ENCODE measurements around the gene PADI1.

DNA sequence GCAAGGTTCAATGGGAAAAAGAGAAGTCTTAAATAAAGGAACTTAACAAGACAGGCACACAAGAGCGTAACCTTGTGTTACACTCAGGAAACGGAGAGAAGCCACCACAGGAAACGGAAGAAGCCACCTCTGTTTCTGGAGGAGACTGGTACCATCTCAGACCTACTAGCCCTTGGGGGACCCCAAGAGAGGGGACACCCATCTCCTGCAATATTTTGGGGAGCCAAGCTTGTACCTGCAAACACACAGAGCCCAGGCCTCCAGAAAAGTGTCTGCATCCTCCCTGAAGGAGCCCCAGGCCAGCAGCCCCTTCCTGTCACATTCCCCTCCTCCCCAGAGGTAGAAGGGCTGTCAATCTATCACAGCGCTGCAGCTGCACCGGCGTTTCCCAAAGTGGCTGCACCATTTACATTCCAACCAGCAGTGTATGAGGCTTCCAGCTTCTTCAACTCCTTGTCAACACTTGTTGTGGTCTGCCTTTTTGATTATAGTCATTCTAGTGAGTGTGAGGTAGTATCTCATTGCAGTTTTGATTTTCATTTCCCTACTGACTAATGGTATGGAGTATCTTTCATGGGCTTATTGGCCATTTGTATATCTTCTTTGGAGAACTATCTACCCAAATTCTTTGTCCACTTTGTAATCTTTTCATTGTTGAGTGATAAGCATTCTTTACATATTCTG is 23.0 kb upstream of the PADI1 start:
- TF ChIP-seq KDM1A (IDR thresholded peaks at IDR 0.05; ENCODE audit: borderline replicate concordance, low read length): no peak
- no peak for TF ChIP-seq POU5F1 (IDR thresholded peaks at IDR 0.05; ENCODE audit: low read depth, low read length)
- TF ChIP-seq, protein P1, sequence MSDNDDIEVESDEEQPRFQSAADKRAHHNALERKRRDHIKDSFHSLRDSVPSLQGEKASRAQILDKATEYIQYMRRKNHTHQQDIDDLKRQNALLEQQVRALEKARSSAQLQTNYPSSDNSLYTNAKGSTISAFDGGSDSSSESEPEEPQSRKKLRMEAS (IDR thresholded peaks at IDR 0.05): no peak
- TF ChIP-seq, protein P2, sequence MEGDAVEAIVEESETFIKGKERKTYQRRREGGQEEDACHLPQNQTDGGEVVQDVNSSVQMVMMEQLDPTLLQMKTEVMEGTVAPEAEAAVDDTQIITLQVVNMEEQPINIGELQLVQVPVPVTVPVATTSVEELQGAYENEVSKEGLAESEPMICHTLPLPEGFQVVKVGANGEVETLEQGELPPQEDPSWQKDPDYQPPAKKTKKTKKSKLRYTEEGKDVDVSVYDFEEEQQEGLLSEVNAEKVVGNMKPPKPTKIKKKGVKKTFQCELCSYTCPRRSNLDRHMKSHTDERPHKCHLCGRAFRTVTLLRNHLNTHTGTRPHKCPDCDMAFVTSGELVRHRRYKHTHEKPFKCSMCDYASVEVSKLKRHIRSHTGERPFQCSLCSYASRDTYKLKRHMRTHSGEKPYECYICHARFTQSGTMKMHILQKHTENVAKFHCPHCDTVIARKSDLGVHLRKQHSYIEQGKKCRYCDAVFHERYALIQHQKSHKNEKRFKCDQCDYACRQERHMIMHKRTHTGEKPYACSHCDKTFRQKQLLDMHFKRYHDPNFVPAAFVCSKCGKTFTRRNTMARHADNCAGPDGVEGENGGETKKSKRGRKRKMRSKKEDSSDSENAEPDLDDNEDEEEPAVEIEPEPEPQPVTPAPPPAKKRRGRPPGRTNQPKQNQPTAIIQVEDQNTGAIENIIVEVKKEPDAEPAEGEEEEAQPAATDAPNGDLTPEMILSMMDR (IDR thresholded peaks at IDR 0.05; ENCODE audit: control extremely low read depth in 1 of 3, insufficient read depth in 1 of 3, low read depth in 1 of 3, low read length in 3 of 3): no peak
- TF ChIP-seq SUZ12 (IDR thresholded peaks at IDR 0.05; ENCODE audit: low read length): no peak
- no peak for TF ChIP-seq EGR1 (IDR thresholded peaks at IDR 0.05; ENCODE audit: borderline replicate concordance, low read depth, low read length)
- TF ChIP-seq POLR2AphosphoS5 (IDR thresholded peaks at IDR 0.05; ENCODE audit: low read depth, low read length): no peak
- TF ChIP-seq POLR2A (IDR thresholded peaks at IDR 0.05; ENCODE audit: control extremely low read depth in 1 of 2, low read depth in 2 of 2, low read length in 2 of 2): no peak
- no peak for TF ChIP-seq RFX5 (IDR thresholded peaks at IDR 0.05; ENCODE audit: borderline replicate concordance, low read depth, low read length)
